ENCODE results near the gene PIGV. TPM values are rescaled to one million over a fixed set of nuclear protein-coding genes. Genes with fewer than 3 reads are reported as not detected.
A peak's percentile ranks its signal among the peaks of the same experiment; 100 is the strongest.

PIGV gene
- total and polyA plus RNA-seq, 2 donors (not counting 1 experiment from before 2014, with no cell fraction given): 13.3 to 29.6 TPM

GRCh38 chr1:26827106-26827604 lies 39.4 kb downstream of the PIGV start:
- Histone ChIP-seq H3K9ac (ENCODE audit: insufficient read depth, low read length) (peak overlapping the region; percentile 20), H3K36me3 (ENCODE audit: control insufficient read depth, insufficient read depth, low read length) (peaks cover 8% of the 10 kb centered on the region), H3K27me3 (ENCODE audit: control insufficient read depth, insufficient read depth, low read length) (no peaks in the 10 kb centered on the region), H2AFZ (ENCODE audit: low read length) (peak overlapping the region; percentile 19), H3K4me2 (ENCODE audit: extremely low read depth, insufficient read depth, low read length) (peak overlapping the region; percentile 89), H3K79me2 (ENCODE audit: control insufficient read depth, insufficient read depth, low read length) (peaks cover 36% of the 10 kb centered on the region), H4K20me1 (ENCODE audit: control insufficient read depth, extremely low read depth, insufficient read depth, low read length) (no peaks in the 10 kb centered on the region), H3K27ac (ENCODE audit: insufficient read depth, low read length) (no peak overlapping the region), H3K4me1 (ENCODE audit: control insufficient read depth, extremely low read depth, insufficient read depth, low read length) (peaks cover 11% of the 10 kb centered on the region), H3K9me3 (ENCODE audit: control insufficient read depth, insufficient read depth, low read depth, low read length) (no peaks in the 10 kb centered on the region), H3K4me3 (replicated peaks in 1 of 4; ENCODE audit: control extremely low read depth in 1 of 4, insufficient read depth in 1 of 4, low read depth in 3 of 4, low read length in 4 of 4) (peak overlapping the region; percentile 30 to 67 (median 49))
- TF ChIP-seq EZH2 (IDR thresholded peaks at IDR 0.05; ENCODE audit: low read length, missing control alignments): no peak
- no peak for TF ChIP-seq CTCF (conservative IDR thresholded peaks at IDR 0.05 in 1 of 2, IDR thresholded peaks at IDR 0.05 in 1 of 2; ENCODE audit: low read depth in 1 of 2, low read length in 2 of 2)
- no peak for DNase-seq (ENCODE audit: low read depth in 2 of 2)

- H3K27ac ChIP-seq (ENCODE audit: insufficient read depth, low read length): no peak overlapping the region
- H3K27me3 ChIP-seq (ENCODE audit: control insufficient read depth, insufficient read depth, low read length): no peaks in the 10 kb centered on the region
- H3K9me3 ChIP-seq (ENCODE audit: control insufficient read depth, insufficient read depth, low read depth, low read length): no peaks in the 10 kb centered on the region
- H4K20me1 ChIP-seq (ENCODE audit: control insufficient read depth, extremely low read depth, insufficient read depth, low read length): no peaks in the 10 kb centered on the region
- H3K4me1 ChIP-seq (ENCODE audit: control insufficient read depth, extremely low read depth, insufficient read depth, low read length): peaks cover 11% of the 10 kb centered on the region
- H3K4me3 ChIP-seq (replicated peaks in 1 of 4; ENCODE audit: control extremely low read depth in 1 of 4, insufficient read depth in 1 of 4, low read depth in 3 of 4, low read length in 4 of 4): peak overlapping the region; percentile 30 to 67 (median 49)
- no peak overlapping the region for H3K9ac ChIP-seq (ENCODE audit: insufficient read depth, low read length)
- no peak for TF ChIP-seq CTCF (conservative IDR thresholded peaks at IDR 0.05 in 1 of 2, IDR thresholded peaks at IDR 0.05 in 1 of 2; ENCODE audit: low read depth in 1 of 2, low read length in 2 of 2)
- TF ChIP-seq EZH2 (IDR thresholded peaks at IDR 0.05; ENCODE audit: low read length, missing control alignments): no peak
- no peak for DNase-seq (ENCODE audit: low read depth in 2 of 2)
- peaks cover 11% of the 10 kb centered on the region for H3K36me3 ChIP-seq (ENCODE audit: control insufficient read depth, insufficient read depth, low read length)
- H3K79me2 ChIP-seq (ENCODE audit: control insufficient read depth, insufficient read depth, low read length): peaks cover 36% of the 10 kb centered on the region
- H3K4me2 ChIP-seq (ENCODE audit: extremely low read depth, insufficient read depth, low read length): peak overlapping the region; percentile 89
- H2AFZ ChIP-seq (ENCODE audit: low read length): no peak overlapping the region
These were observed 39.9 kb downstream of the PIGV start for GRCh38 chr1:26827663-26828062.

- Histone ChIP-seq H3K79me2 (ENCODE audit: control insufficient read depth, insufficient read depth, low read length) (peaks cover 36% of the 10 kb centered on the region), H4K20me1 (ENCODE audit: control insufficient read depth, extremely low read depth, insufficient read depth, low read length) (no peaks in the 10 kb centered on the region)
These were observed 40.8 kb downstream of the PIGV start for GRCh38 chr1:26828411-26828991.

More at GRCh38 chr1:26828411-26828991, 40.8 kb downstream of the PIGV start:
- DNase-seq (ENCODE audit: low read depth in 2 of 2): no peak
- Histone ChIP-seq H3K36me3 (ENCODE audit: control insufficient read depth, insufficient read depth, low read length) (peaks cover 13% of the 10 kb centered on the region), H2AFZ (ENCODE audit: low read length) (no peak overlapping the region), H3K27me3 (ENCODE audit: control insufficient read depth, insufficient read depth, low read length) (no peaks in the 10 kb centered on the region), H3K27ac (ENCODE audit: insufficient read depth, low read length) (no peak overlapping the region), H3K4me2 (ENCODE audit: extremely low read depth, insufficient read depth, low read length) (peak overlapping the region; percentile 55), H3K9me3 (ENCODE audit: control insufficient read depth, insufficient read depth, low read depth, low read length) (no peaks in the 10 kb centered on the region), H3K4me3 (replicated peaks in 1 of 4; ENCODE audit: control extremely low read depth in 1 of 4, insufficient read depth in 1 of 4, low read depth in 3 of 4, low read length in 4 of 4) (peak overlapping the region in 2 of 4 experiments; percentile 4 to 28), H3K4me1 (ENCODE audit: control insufficient read depth, extremely low read depth, insufficient read depth, low read length) (peaks cover 11% of the 10 kb centered on the region), H3K9ac (ENCODE audit: insufficient read depth, low read length) (no peak overlapping the region)
- TF ChIP-seq CTCF (conservative IDR thresholded peaks at IDR 0.05 in 1 of 2, IDR thresholded peaks at IDR 0.05 in 1 of 2; ENCODE audit: low read depth in 1 of 2, low read length in 2 of 2): no peak
- TF ChIP-seq EZH2 (IDR thresholded peaks at IDR 0.05; ENCODE audit: low read length, missing control alignments): no peak

All from fibroblast of lung (primary cell).